GM21737 (cell line): ENCODE measurements around the gene NACC2.

Source experiments
- ATAC-seq: cut with Tn5 transposase; IDR thresholded peaks from one replicate; pipeline ENCODE4 v1.9.1; 2021; ENCODE audit warnings: mild to moderate bottlenecking, moderate library complexity; ENCODE audit not compliant: unreplicated experiment

NACC2 gene

DNA sequence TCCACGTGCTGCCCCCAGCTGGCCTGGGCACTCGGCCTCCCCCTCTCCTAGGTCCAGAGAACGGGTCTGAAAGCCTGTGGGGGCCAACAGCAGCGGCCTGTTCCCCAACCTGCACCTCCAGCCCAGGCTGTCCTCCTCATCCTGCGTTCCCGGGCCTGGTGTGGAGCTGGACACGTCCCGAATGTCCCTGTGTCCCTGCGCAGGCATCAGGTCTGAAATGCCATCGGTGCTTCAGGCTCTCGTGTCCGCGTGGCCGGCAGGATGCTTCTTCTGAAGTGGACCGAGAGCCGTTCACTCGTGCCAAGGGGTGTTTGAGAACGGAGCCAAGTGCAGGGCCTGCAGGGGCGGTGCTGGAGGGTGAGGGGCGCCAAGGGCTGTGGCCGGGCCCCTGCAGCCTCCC lies 109.2 kb downstream of the NACC2 start:
- ATAC-seq: no peak

DNA sequence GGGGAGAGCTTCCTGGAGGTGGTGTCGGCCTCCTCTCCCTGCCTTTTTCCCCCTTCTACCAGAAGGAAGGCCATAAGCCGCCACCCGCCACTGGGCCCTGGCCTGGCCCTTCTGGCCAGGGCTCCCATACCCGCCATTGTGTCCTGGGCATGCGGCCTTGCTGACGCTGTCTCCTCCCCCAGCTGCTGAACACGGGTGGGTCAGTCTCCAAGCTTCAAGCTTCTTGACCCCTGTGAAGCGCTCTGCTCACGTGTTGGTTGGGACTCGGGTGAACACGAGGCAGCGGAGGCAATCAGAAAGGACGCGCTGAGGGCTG lies 109.7 kb downstream of the NACC2 start:
- no peak for ATAC-seq

DNA sequence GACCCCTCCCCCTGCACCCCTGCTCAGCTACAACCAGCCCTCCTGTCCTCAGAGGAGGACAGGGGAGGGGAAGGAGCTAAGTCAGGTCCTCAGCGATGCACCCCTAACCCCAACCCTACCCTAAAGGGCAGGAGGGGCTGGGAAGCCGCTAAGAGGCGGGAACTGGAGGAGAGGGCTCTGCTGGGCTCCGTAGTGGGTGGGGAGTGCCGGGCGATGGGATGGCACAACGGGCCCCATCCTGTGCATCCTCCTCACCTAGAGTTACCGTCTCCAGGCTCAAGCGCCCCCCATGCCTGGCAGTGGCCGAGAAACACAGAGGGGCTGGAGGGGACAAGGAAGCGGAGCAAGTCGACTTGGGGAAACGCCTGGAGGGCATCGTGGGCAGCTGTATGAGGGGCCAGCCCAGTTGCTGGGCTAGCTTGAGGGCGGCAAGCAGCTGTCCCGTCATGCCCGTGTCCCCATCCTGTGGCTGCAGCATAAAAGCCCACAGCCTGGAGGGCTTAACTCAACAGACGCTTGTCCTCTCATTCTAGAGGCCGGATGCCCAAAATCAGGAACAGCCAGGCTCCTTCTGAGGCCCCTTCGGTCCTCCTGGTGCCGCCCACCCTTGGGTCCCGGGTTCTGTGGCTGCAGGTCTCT lies 110.9 kb downstream of the NACC2 start:
- ATAC-seq: no peak

DNA sequence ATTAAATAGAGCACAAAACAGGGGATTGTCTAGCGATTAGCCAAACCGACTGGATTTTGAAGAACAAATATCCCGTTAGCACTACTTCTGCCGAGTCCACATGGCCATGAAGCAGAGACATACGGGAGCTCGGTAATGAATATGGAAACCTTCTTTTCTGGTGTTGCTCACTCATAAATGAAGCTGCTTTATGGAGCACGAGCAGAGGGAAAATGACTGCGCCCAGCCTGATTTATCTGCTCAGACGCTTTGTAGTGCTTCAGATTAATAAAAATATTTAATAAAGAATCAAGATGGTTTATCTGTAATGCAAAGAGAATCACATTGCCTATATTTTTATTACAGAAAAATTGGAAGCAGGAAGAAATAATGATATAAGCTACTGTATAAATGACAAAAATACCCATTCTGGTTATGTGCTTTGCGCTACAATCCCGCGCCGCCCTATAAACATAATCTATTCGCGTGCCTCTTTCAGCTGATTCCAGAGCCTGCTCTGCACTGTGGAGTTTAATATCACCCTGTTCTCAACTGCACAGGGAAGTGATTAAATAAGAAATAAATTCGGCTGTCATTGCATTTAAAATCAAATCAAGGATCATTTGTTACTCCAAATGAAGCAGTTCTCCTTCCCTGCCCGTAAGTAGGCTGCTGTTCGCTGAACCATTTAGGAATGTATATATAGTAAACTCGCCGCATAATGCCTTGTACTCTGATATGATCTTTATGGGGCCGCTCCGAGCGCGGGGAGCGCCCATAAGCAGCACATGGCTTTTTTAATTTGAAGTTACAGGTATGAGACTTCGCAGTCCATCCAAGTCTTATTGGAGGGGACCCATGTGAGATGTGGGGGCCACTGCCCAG lies 111.6 kb downstream of the NACC2 start:
- no peak for ATAC-seq

DNA sequence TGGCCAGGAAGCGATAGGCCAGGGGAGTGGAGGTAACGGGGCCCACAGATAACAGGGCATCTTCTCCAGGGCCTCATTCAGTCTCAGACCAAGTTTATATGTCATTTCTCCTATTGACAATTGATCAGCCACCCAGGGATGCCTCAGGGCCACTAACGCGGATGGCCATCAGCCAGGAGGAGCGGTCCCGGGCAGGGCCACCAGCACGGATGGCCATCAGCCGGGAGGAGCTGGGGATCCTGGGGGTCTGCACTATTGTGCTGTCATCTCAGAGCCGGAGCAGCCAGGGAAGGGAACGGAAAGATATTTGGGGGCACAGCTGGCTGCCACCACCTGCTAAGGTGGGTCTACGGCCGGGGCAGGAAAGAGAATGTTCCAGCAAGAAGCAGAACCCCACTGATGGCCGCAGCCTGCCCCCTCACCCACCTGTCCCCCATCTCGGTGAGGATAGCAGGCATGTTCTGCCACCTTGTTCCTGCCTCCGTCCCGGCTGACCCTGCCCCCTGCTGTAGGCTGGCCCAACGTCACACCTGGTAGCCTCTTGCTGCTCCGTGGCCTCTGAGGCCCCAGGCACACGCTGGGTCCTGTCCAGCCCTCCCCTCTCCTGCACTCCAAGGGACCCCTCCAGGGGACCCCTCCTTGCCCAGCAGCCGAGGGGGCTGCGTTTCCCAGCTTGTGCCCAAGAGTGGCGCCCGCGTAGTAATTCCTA lies 112.4 kb downstream of the NACC2 start:
- ATAC-seq: no peak

DNA sequence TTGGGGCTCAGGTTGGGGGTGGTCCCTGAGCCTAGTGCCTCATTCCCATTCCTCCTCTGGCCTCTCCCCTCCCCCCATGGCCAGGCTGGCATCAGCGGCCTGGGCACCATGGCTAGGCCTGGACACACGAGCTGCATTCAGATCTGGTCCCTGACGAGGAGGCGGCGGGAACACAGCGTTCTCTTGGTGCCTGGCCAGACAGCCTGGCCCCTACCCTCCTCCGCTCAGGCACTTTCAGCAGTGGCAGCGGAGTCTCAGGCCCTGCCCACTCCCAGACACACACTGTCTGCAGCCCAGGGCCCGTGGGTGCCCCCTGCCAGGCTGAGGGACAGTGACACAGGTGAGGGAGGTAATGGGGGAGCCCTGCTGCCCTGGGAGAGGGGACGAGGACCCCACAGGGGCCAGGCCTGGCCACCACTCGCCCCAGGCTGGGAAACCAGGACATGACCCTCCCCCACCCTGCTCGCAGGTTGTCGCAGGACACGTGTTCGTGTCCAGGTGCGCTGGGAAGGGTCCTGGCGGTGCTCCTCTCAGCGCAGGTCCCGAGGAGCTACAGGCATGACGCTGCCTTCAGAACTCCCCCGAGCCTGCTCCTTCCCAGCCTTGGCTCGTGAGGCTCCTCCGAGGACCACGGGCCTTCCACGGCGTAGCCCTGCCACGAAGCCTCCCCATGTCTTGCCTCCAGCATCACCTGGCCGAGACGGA lies 114.0 kb downstream of the NACC2 start:
- ATAC-seq: no peak

DNA sequence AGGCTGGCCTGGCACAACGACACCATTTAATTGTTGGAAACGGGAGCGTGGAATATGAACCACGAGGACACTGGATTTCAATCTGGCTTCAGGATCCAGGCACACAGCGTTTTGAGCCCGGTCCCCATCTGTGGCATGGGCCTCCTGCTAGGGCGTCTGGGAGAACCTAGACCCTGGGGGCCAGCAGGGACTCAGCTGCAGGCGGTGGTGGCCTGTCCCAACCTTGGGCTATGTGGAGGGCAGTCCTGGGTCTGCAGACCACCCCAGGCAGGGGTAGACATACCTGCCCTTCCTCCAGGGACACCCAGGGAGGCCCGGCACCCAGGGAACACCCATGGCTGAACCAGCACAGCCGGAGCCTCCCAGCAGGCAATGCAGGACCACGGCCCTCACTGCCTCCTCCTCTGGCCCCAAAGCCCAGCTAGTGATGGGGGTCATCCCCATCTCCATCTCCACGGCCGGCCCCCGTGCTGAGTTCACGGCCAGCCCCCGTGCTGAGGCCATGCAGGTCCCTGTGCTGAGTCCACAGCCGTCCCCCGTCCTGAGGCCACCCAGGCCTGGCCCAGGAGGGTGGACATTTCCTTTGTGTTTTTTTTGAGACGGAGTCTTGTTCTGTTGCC lies 115.4 kb downstream of the NACC2 start:
- ATAC-seq: no peak

DNA sequence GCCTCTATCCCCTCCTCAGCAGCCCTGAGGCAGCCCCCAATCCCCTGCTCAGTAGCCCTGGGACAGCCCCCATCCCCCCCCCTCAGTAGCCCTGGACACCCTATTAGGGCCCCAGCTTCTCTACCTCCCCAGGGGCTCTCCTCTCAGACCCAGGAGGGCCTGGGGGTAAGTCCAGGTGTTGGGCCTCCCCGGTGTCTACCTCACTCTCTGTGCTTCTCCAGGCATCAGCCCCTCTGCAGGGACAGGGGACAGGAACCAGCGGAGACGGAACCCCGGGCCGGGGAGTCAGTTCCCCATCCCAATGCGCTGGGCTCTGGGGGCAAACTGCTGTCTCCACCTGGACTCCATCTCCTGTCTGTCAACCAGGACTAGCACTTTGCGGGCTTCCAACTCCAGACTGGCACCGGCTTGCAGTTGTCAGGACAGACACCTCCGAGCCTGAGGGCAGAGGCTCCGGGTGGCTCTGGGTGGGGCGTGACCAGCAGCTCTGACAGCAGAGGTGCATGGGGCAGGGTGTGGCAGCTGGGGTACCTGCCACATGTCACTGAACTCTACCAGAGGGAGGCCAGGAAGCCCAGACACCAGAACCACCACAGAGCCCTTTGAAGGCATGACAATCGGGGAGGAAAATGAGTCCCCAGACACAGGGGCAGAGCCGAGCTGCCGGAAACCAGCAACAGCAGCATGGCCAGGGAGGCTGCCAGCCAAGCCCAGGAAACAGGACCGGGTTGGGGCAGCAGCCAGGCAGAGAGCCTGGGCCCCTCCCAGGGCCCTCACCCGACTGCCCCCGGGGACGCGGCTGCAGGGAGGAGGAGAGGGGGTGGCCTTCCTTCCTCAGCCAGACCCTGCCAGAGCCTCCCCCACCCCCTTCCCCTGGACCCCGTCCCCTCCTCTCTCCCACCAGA lies 116.2 kb downstream of the NACC2 start:
- no peak for ATAC-seq

DNA sequence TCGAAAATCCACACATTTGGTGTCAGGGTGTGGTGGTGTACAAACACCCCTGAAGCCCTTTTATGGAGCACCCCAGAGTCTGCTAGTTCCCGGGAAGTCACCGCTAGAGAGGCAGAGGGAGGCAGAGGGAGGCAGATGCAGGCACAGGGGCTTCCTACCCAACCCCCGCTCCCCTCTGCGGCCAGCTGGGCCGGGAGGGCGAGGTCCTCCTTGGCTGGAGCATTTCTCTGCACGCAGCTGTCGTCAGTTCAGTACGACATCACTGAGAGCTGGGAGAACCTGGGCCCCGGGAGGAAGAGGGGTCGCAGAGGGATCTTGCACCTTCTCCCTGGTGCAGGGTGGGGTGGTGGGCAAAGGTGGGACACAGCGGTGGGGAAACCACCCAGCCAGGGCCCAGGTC lies 118.1 kb downstream of the NACC2 start:
- ATAC-seq: no peak

DNA sequence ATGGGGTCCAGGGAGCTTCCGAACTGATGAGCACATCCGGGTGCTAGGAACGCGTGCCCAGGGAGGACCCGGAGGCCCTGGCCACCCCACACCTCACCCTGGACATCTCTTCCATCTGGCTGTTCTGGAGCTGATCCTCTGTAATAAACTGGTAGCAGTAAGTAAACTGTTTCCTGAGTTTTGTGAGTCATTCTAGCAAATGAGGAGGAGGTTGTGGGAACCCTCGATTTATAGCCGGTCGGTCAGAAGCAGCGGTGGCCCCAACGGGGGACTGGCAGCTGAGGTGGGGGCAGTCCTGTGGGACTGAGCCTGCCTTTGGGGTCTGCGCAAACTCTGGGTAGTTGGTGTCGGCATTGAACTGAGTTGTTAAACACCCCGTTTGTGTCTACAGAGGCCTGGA lies 118.6 kb downstream of the NACC2 start:
- no peak for ATAC-seq

DNA sequence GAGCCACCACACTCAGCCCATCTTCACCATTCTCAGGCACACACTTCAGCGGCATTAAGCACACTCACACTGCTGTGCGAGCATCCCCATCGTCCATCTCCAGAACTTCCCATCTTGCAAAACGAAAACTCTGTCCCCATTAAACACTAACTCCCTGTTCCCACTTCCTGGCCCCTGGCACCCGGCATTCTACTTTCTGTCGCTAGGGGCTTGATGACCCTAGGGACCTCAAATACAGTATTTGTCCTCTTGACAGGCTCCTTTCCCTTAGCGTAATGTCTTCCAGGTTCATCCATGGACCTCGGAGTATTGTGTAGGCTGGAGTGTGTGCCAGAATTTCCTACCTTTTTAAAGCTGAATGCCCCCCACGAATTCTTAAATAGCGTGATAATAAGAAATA lies 119.3 kb downstream of the NACC2 start:
- no peak for ATAC-seq

DNA sequence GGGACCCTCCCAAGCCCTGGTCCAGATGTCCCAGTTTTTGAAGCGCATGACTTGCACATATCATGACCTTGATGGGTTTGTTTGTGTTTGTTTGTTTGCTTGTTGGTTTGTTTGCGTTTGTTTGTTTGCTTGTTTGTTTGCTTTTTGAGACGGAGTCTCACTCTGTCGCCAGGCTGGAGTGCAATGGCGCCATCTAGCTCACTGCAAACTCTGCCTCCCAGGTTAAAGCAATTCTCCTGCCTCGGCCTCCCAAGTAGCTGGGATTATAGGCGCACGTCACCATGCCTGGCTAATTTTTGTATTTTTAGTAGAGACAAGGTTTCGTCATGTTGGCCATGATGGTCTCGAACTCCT lies 120.9 kb downstream of the NACC2 start:
- no peak for ATAC-seq

DNA sequence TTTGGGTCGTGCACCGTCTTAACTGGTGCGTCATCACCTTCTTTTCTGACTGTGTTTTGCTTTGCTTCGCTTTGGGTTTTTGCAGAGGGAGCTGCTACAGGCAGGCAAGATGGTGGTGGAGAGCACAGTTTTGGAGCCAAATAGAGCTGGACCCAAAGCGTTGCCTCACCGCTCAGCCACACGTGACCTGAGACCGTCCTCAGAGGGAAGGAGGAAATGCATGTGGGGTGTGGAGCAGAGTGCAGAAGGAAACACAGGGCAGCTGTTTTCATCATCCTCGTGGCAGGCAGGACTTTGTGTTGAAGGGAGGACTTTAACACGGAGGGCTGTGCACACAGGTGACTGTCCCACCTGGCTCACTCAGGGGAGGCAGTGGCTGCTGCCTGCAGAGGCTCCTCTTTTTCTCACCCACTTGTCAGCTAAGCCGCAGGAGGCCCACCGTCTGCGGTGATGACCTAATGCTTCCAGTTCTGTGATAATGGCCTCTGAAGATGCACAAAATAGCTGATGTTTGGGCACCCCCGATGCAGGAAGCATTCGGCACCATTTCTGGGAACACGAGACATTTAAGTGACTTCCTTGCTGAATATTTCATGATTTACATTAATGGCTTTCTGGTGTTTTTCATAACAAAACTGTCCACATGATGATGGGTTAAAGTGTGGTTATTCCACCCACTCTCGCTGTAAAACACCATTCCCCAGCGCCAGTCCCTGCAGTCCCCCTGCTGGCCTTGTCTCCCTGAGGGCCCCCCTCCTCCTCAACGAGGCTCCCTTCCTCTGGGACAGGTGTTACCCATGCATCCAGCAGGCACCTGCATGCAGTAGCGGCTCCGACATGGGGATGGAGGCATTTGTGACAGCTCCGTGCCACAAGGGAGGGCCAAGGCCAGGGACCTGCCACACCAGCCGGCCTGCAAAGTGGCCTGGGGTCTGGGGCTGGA lies 121.5 kb downstream of the NACC2 start:
- ATAC-seq: no peak

DNA sequence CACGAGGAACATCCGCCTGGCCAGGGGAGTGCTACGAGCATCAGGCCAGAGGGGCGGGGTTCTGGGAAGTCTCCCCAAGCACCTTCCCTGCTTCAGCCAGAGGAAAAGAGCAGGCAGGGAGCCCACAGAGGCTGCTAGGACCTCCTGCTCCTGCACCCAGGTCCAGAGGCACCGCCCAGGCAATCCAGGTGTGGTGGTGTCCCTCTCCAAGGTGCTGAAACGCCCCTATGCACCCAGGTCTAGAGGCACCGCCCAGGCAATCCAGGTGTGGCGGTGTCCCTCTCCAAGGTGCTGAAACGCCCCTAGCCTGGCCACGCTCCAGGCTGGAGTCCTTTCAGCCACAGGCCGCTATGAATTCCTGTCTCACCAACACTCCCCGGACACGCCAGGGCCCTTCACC lies 123.2 kb downstream of the NACC2 start:
- ATAC-seq: no peak

DNA sequence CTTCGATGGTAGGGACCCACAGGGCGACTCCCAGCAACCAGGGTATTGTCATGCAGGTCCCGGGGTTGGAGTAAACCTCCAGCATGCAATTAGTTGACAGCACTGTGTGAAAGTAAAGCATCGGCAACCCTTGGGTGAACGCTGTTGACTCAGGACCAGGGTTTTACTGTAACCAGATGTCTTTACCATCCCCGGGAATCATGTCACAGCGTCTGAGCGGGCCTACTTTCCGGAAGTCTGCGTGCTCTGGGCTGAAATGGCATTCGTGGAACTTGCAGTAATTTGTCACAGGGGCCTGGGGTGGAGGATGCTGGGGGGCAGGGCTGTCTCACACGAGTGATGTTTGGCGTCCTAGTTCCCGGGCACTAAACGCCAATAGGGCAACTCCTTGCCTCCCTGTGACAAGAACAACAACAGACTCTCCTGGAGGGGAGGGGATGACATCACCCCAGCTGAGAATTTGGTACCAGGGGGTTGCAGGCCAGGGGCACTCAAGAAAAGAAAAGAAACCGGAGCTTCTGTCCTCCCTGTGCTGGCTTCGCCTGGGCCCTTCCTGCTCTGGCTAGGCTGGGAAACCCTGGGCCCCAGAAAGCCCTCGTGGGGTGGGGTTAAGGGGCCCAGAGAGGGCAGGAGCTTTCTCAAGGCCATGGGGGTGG lies 123.8 kb downstream of the NACC2 start:
- no peak for ATAC-seq

DNA sequence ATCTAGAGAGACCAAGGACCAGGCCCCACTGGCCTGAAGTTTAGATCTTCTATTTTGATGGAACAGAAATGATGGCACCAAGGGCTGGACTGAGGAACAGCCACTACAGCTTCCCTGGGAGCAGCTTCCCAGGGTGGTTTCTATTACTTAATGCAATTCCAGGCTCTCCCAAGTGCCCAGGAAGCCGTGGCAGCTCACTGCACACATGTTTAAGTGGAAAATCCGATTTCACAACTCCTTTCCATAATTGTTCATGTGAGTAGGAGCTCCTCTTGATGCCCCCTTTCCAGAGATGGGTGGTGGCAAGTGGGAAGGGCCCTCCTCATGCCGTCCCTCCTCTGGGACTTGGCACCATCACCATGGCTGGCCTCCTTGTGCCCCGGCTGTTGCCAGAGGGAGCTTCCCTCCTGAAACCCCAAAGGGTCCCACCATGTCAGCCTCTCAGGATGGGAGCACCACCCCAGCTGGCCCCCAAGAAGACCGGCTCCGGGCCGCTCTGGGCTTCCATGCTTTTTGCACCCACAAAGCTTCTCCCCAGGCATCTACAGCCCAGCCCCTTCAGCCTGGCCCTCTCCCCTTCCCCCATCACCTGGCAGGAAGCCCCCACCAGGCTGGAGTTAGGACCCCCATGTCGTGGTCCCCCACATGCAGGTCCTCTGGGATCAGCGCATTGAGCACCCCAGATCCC lies 124.8 kb downstream of the NACC2 start:
- ATAC-seq: no peak

DNA sequence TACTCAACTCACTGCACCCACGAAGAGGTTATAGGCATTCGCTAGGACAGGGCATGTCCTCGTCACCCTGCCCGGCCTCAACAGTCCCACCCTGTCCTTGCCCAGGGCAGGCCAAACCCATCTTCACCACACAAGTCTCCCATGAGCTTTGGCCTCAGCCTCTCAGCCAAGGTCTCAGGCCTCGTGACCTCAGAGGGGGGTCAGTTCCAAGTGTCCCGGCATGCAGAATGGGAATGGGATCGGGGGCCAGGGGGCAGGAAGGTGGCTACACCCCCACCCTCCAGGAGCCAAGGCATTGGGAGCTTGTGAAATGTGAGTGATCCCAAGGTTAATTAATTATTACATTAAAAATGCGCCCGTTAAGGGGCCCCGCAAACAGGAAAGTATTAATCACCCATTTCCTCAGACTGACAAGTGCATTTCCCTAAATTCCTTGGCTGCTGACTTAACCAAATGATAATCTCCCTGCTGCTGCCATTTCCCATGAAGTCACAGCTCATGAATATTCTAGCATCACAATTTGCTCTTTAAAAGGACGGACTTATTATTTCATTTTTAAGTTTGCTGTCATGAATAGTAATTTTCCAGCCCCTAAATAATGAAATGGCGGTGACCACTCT lies 125.9 kb downstream of the NACC2 start:
- no peak for ATAC-seq

DNA sequence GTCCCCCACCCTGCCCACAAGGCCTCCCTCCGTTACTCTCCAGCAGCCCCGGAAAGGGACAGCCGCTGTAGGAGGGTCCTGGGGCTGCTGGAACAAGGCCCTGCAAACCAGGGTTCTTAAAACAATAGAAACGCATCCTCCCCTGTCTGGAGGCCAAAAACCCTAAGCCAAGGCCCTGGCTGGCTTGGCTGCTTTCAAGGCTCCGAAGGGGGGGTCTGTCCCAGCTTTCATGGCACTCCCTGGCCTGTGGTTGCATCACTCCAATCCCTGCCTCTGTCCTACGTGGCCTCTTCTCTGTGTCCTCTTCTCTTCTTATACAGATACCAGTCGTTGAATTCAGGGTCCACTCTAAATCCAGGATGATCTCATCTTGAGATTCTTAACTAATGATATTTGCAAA lies 126.5 kb downstream of the NACC2 start:
- ATAC-seq: no peak
